CD4-positive, alpha-beta T cell treated with Interleukin-4 for 1 hour (primary cell): ENCODE data around the gene TRAPPC14.
A peak's percentile ranks its signal among the peaks of the same experiment; 100 is the strongest.
"Not testable (repeated sequence)": the region's sequence is repeated elsewhere in the genome, so short reads cannot be mapped to it uniquely, and the experiment has no call there.

Source experiments
- DNase-seq, 2 donors: peaks; one replicate each; pipeline ENCODE4 v3.0.0-alpha.2; 2020 to 2022

TRAPPC14 gene

GRCh38 chr7:100152937-100153666 lies 5.4 kb downstream of the TRAPPC14 start:
- no peak for DNase-seq

GRCh38 chr7:100152404-100152803 lies 6.1 kb downstream of the TRAPPC14 start:
- DNase-seq, result peak in 1 of 2 donors; percentile 36

- peak; percentile 99 to 100 for DNase-seq
Observed at GRCh38 chr7:100148559-100149328, 9.8 kb downstream of the TRAPPC14 start, which contains the start of gene LAMTOR4. Gene LAMTOR4, plus strand, starts transcription at chr7:100148918. Its CDS starts 55 bp downstream, at chr7:100148973.

DNA sequence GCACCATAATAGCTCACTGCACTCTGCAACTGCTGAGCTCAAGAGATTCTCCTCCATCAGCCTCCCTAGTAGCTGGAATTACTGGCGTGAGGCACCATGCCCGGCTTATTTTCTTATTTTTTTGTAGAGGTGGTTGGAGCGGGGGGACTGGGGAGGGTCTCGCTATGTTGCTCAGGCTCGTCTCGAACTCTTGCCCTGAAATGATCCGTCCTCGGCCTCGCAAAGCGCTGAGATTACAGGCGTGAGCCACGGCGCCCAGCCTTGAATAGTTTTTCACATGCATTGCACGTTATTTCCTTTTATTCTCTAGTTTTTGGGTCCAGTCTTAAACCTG lies 10.3 kb downstream of the TRAPPC14 start:
- no peak for DNase-seq

DNA sequence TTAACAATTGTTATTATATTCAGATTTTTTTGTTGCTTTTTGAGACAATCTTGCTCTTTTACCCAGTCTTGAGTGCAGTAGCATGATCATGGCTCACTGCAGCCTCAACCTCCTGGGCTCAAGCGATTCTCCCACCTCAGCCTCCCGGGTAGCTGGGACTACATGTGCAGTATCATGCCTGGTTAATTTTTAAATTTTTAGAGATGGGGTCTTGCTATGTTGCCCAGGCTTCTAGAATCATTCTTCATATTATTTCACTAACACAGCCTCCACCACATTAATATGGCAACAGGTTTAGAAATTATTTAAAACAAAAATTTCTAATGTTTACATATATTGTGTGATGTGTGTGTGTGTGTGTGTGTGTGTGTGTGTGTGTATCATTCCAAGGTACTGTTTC lies 11.2 kb downstream of the TRAPPC14 start:
- no peak for DNase-seq

DNA sequence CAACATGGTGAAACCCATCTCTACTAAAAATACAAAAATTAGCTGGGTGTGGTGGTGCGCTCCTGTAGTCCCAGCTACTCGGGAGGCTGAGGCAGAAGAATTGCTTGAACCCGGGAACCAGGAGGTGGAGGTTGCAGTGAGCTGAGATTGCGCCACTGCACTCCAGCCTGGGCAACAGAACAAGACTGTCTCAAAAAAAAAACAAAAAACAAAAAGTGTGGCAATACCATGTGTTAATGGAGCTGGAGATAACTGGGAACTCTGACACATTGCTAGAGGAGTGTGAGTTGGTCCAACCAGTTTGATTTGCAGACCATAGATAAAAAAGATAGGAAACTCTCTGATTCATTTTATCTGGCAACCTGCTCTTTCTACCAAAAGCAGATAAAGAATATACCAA lies 12.2 kb downstream of the TRAPPC14 start:
- DNase-seq, result not testable (repeated sequence)

- no peak for DNase-seq
Observed at GRCh38 chr7:100142461-100142860, 16.1 kb downstream of the TRAPPC14 start.

DNA sequence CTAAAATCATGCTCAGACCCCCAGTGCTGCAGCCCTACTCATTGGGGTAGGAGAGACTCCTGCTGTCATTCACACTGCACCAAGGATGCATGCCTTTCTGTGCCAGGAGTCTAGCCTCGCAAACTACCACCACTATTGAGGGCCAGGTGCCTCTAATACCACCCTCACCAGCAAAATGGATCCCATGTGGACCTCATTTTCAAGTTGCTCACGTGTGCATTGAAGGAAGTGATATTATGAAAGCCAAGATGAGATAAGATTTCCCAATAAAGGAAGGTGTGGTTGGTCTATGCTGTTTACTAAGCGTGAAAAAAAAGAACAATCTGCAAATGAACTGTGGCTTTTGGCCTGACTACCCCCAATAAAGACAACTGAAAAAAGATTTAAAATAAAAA lies 17.0 kb downstream of the TRAPPC14 start:
- no peak for DNase-seq

DNA sequence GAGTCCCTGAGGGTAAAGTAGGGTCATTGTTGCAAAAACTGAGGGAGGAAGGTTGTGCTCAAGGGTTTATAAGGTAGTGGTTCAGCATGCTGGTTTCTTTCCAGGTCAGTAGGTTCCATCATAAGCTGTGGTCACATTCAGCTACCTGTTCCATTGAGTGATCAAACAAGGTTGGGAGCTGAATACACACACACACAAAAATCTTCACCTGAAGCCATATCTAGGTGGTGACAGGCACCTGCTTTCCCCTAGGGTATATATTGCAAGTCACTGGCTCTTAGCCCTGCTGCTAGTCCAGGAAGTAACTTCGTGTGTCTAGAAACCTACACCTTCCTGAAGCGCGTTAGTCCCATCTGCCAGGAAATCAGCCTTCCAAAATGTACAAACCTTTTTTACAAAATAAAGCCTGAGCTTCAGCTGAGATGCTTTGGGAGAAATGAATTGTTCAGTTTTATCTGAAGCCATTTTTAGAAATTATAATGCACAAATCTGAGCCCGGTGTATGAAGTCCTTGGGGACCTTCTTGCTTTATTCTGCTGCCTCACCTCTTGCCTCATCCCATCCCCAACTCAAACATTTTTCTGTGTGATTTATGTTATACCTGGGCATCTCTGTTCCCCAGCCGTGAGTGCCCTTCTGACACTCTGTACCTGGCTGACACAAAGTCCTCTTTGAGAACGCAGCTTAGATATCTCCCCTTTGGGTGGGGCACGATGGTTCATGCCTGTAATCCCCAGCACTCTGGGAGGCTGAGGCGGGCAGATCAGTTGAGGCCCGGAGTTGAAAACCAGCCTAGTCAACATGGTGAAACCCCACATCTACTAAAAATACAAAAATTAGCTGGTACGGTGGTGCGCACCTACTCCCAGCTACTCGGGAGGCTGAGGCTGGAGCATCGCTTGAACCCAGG lies 20.4 kb downstream of the TRAPPC14 start:
- DNase-seq, result no peak

DNA sequence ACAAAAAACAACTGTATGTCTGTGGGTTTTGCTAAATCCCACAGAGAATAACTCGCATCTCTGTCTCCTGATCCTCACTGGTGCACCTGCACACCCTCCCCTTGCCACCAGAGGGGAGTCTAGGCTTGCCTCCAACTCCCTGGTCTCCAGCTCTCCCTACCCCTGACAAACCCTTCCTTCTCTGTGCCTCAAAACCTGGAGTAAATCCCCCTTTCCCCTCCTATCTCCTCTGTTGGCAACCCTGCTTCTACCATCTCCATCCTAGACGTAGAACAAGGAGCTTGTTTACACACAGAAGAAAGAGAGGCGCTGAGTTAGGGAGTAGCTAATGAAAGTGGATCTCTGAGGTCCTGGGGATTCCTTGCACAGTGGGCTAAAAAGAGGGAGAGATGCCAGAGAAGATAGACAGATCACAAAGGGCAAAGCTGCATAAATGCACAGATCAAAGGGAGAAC lies 25.8 kb downstream of the TRAPPC14 start:
- DNase-seq, result peak; percentile 77

DNA sequence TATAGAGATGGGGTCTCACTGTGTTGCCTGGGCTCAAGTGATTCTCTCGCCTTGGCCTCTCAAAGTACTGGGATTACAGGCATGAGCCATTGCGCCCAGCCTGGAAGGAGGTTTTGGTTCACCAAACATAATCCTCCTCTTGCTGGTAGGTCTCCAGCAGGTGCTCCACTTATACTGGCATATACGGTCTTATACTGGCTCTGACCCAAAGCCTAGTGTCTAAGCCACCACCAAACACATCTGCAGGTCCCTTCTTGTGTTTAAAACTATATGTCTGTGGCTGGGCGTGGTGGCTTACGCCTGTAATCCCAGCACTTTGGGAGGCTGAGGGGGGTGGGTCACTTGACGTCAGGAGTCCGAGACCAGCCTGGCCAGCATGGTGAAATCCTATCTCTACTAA lies 26.4 kb downstream of the TRAPPC14 start:
- DNase-seq, result no peak

DNA sequence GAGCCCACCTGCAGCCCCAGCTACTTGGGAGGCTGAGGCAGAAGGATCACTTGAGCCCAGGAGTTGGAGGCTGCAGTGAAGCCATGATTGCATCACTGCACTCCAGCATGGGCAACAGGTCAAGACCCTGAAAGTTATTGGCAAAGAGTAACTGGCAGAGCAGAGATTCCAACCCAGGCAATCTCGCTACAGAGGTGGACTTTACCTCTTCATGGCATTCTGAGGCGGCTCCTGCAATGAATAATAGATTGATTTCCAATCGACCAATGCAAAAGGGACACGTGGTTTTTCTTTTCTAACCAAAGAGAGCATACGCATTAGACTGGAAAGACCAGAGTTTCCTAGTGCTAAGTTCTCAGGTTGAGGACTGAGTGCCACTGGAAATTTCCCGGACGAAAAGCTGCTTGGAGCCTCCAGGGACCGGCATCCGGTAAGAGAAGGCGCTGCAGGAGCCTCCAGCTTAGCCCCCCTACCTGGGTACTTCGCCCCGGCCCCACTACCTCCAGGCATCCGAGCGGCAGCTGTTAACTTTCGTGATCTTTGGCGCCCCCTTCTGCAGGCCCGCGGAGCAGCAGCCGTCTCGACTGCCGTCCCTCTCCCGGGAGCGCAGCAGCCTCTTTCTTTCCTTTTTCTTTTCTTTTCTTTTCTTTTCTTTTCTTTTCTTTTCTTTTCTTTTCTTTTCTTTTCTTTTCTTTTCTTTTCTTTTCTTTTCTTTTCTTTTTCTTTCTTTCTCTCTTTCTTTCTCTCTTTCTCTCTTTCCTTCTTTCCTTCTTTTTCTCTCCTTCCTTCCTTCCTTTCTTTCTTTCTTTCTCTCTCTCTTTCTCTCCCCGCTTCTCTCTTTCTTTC lies 27.7 kb downstream of the TRAPPC14 start:
- peak; percentile 83 to 84 for DNase-seq

GRCh38 chr7:100130220-100130607 lies 28.3 kb downstream of the TRAPPC14 start:
- DNase-seq, result not testable (repeated sequence)

DNA sequence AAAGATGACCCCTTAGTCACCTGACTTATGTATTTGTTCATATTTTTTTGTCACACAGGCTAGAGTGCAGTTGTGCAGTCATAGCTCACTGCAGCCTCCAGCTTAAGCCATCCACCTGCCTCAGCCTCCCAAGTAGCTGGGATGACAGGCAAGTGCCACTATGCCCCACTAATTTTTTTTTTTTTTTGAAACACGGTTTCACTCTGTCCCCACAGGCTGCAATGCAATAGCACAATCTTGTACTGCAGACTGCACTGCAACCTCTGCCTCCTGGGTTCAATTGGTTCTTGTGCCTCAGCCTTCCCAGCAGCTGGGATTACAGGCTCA lies 29.9 kb downstream of the TRAPPC14 start:
- no peak for DNase-seq

GRCh38 chr7:100127866-100128636 lies 30.5 kb downstream of the TRAPPC14 start:
- peak in 1 of 2 donors; percentile 25 for DNase-seq

GRCh38 chr7:100126931-100127865 lies 31.3 kb downstream of the TRAPPC14 start, which contains the start of gene MBLAC1:
Gene MBLAC1, plus strand, starts transcription at chr7:100126967. Its CDS starts 429 bp downstream, at chr7:100127396.
- DNase-seq, result peak; percentile 89 to 95

GRCh38 chr7:100126239-100126930 lies 32.1 kb downstream of the TRAPPC14 start:
- no peak for DNase-seq

GRCh38 chr7:100124301-100125230 lies 34.0 kb downstream of the TRAPPC14 start:
- DNase-seq, result no peak
